GM20000 (cell line): Measurements from ENCODE around the gene COX19.

Experiments used
- DNase-seq: peaks from one replicate; pipeline ENCODE4 v3.0.0; 2012; ENCODE audit warnings: low spot score
- TF ChIP-seq, protein P1 (sequence below): IDR thresholded peaks from 2 replicates; pipeline ENCODE4 v1.5.1; 2012; ENCODE audit warnings: mild to moderate bottlenecking, control low read depth; ENCODE audit errors: extremely low read depth, missing control alignments

The COX19 gene, protein sequence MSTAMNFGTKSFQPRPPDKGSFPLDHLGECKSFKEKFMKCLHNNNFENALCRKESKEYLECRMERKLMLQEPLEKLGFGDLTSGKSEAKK

DNA sequence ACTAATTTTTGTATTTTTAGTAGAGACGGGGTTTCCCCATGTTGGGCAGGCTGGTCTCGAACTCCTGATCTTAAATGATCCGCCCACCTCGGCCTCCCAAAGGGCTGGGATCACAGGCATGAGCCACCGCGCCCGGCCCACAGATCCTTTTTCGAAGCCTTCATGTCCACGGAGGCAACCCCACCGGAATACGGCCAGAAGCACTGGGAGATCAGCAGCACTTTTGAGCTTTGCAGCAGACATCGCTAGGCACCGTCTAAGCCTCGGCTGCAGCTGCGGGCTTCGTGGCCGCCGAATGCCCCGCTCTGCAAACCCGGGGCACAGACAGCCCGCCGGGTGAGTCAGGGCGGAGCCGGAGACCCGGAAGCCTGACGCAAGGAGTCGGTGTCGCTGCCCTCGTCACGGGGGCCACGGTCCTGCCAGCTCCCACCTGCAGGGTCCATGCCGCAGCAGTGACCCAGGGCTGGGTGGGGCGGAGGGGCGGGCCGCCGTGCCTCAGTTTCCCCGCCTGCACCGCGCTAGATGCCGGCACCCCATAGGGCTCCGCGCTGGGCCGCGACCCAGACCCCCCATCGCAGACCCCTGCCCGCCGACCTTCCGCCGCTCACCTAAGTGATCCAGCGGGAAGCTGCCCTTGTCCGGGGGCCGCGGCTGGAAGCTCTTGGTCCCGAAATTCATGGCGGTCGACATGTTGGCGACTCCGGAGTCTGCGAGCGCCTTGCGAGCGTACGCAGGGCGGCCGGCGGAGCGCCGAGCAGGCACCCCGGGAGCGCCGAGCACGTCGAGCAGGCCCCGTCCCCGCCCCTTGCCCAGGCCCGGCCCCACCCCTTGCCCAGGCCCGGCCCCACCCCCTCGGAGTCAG is at the start of gene COX19:
COX19 (minus strand) TSS at position 730 of the 862 bp plus-strand sequence; CDS start at position 690, 40 bp downstream.
- DNase-seq = peak; percentile 97

DNA sequence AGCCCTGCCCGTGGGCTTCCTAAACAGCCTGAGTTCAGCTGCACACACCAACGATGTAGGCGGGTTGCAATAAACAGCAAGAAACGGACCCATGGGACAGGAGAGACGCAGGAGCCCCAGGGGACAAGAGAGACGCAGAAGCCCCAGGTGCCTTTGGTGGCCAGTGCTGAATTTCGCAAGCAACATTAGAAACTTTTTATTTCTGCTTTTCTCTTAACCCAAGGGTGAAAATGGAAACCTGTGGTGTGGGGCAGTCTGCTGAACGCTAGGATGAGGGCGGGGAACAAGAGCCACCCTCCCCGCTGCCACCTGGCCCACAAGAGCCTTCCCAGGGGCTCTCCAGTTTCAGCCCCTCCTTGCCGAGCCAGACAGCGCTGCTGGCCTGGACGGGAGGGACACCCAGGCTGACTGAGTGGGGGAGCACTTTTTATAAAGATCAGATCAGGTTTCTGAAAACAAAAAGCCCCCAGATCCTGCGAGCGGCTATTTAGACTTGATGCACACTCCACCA is 49.0 kb upstream of the COX19 start:
- peak; percentile 93 for DNase-seq
- TF ChIP-seq, protein P1, sequence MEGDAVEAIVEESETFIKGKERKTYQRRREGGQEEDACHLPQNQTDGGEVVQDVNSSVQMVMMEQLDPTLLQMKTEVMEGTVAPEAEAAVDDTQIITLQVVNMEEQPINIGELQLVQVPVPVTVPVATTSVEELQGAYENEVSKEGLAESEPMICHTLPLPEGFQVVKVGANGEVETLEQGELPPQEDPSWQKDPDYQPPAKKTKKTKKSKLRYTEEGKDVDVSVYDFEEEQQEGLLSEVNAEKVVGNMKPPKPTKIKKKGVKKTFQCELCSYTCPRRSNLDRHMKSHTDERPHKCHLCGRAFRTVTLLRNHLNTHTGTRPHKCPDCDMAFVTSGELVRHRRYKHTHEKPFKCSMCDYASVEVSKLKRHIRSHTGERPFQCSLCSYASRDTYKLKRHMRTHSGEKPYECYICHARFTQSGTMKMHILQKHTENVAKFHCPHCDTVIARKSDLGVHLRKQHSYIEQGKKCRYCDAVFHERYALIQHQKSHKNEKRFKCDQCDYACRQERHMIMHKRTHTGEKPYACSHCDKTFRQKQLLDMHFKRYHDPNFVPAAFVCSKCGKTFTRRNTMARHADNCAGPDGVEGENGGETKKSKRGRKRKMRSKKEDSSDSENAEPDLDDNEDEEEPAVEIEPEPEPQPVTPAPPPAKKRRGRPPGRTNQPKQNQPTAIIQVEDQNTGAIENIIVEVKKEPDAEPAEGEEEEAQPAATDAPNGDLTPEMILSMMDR = no peak

More for the DNA sequence above, at the start of gene COX19:
- TF ChIP-seq, protein P1 = no peak

DNA sequence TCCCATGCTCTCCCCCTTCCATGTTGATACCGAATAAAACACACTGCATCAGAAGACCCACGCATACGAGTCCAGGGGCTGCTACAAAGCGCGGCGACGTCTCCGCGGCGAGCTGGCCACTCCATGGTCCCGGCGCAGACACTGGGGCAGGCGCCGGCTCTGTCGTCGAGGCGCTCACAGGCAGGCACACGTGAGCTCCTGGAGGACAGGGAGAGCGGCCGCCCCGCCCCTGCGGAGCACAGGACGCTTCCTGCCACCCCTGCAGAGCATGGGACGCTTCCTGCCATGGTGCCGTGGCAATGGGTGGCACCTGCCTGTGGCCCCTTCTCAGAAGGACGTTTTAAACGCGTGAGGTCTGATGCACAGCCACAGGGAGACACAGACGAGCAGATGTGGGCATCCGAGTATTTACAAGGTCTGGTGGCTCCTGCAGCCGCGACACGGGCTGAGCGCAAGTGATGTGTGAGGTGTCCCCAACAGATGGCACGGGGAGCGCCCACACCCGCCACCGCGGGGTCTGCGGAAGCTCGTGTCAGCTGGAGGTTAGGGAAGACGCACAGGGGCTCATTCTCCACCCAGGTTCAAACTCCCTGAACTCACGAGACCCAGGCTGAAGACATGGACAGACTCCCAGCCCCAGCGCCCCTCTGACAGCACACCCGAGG is 47.6 kb upstream of the COX19 start:
- peak; percentile 68 for DNase-seq
- TF ChIP-seq, protein P1 = no peak

DNA sequence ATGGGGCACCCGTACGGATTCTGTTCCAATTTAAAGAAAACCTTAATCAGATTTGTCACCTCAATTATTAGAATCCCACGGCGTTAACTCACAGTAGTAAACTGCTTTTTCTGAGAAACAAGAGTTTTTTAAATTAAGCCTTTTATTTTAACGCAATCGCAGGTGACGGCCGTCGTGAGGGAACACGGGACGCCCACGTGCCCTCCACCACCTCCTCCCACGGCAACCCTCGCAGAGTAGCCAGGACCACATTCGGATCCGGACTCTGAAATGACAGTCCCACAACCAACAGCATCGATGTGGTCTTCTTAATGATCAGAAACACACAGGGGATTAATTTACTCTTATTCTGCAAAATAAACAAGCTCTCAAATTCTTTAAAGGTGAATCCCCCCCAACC is 47.0 kb upstream of the COX19 start:
- no peak for DNase-seq
- TF ChIP-seq, protein P1 = no peak

DNA sequence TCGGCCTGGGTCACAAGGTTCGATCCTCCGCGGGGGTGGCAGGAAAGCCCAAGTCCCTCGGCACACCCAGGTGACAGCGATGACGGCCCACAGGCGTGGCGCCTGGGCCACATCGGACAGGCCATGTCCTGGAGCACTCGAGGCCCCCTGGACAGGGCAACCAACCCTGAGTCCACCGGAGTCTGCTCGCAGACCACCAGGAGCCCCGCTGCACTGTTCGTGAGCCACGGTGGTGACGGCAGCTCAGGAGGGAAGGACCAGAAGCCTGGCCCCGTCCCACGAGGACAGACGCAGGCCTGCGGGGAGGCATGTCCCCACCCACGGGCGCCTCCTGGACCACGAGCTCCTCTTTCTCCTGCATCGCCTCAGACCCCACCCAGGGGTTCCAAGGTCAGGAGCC is 46.6 kb upstream of the COX19 start:
- no peak for DNase-seq

DNA sequence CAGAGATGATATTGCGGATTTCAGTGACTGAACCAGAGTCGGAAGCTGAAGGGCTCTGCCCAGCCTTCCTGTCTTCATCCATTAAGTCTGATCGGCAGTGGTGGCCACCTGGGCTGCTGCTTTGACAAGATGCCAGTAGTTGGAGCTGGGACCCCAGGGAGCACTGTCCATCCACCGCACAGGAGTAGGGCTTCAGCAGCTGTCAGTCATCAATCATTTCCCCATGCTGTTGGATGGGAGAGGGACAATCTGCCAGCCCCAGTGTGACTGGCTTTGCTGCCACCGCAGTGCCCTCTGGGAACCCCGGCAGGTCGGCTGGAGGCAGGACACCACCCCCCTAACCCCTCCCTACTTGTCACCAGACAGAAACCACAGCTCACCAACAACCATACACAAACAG is 46.0 kb upstream of the COX19 start:
- no peak for DNase-seq
- TF ChIP-seq, protein P1 = no peak

More for the DNA sequence above, 46.6 kb upstream of the COX19 start:
- TF ChIP-seq, protein P1 = no peak

DNA sequence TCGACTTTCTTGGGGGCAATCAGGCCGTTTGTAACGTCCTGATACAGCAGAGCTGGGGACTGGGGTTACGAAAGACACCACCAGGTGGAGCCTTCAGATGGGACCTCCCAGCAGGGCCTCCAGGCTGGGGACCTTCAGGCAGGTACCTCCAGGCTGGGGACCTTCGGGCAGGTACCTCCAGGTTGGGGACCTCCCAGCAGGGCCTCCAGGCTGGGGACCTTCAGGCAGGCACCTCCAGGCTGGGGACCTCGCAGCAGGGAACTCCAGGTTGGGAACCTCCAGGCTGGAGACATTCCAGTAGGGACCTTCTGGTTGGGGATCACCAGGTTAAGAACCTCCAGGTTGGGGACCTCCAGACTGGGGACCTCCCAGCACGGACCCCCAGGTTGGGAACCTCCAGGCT is 45.5 kb upstream of the COX19 start:
- TF ChIP-seq, protein P1 = no peak
- no peak for DNase-seq
